Glutamatergic neuron (in vitro differentiated cells): Measurements from ENCODE around the gene COX4I1. TPM values are rescaled to one million over a fixed set of nuclear protein-coding genes. Genes with fewer than 3 reads are reported as not detected.

Experiments used
- DNase-seq: peaks from one replicate; pipeline ENCODE4 v3.0.0; 2022
- H3K27ac Mint-ChIP-seq: one replicate; pipeline ENCODE4 v1.8.0; 2020; ENCODE audit warnings: mild to moderate bottlenecking, mixed read lengths, inconsistent platforms; ENCODE audit not compliant: unreplicated experiment
- H3K27me3 Mint-ChIP-seq: one replicate; pipeline ENCODE4 v1.8.0; 2020; ENCODE audit warnings: mild to moderate bottlenecking, moderate library complexity, mixed read lengths, inconsistent platforms; ENCODE audit not compliant: unreplicated experiment
- H3K36me3 Mint-ChIP-seq: one replicate; pipeline ENCODE4 v1.8.0; 2020; ENCODE audit warnings: mild to moderate bottlenecking, mixed read lengths, inconsistent platforms; ENCODE audit not compliant: unreplicated experiment
- H3K4me1 Mint-ChIP-seq: one replicate; pipeline ENCODE4 v1.8.0; 2020; ENCODE audit warnings: mild to moderate bottlenecking, low read depth, mixed read lengths, inconsistent platforms; ENCODE audit not compliant: unreplicated experiment
- H3K4me3 Mint-ChIP-seq: one replicate; pipeline ENCODE4 v1.8.0; 2020; ENCODE audit warnings: mild to moderate bottlenecking, mixed read lengths, inconsistent platforms; ENCODE audit not compliant: unreplicated experiment
- H3K9me3 Mint-ChIP-seq: one replicate; pipeline ENCODE4 v1.8.0; 2020; ENCODE audit warnings: mild to moderate bottlenecking, moderate library complexity, mixed read lengths, inconsistent platforms; ENCODE audit not compliant: unreplicated experiment
- CTCF ChIP-seq: fragments of 200-600 bp; sonication (generic); IDR thresholded peaks from one replicate; pipeline ENCODE4 v1.5.0; 2021; ENCODE audit not compliant: partially characterized antibody, unreplicated experiment
- long read RNA-seq: library from polyadenylated mRNA; unstranded; transcript quantifications from one replicate; pipeline ENCODE4 v2.0.0, GENCODE V29; 2020; ENCODE audit not compliant: unreplicated experiment
- total RNA-seq: library from RNA; stranded (reverse); fragmentation: NEBNext Ultra II Directional; extraction: Animal tissue kit (Norgen Biotek cat#: 25700); gene quantifications from one replicate; pipeline ENCODE4 v1.2.1, GENCODE V29; 2021; ENCODE audit not compliant: unreplicated experiment

The COX4I1 gene
- total RNA-seq: 544 TPM
- long read RNA-seq, transcript COX4I1-203 (5 exons, 873 nt): minor isoform, 8 of 705 reads
- long read RNA-seq, transcript COX4I1-201 (5 exons, 708 nt): major isoform, 587 of 705 reads
- long read RNA-seq, transcript COX4I1-215 (3 exons, 2,271 nt): minor isoform, 19 of 705 reads
- long read RNA-seq, partial matches to known transcripts: 59 of 705 reads
- long read RNA-seq, other reads (novel, unspliced or antisense): 19 of 705 reads

- DNase-seq: peak; percentile 96
- Mint-ChIP-seq H3K4me1 (peaks cover 19% of the 10 kb centered on the region), H3K27ac (peak within 1 kb of the TSS; percentile 94), H3K27me3 (peaks cover 10% of the 10 kb centered on the region), H3K4me3 (peak within 1 kb of the TSS; percentile 95), H3K36me3 (peaks cover 10% of the 10 kb centered on the region), H3K9me3 (peaks cover 8% of the 10 kb centered on the region)
- TF ChIP-seq CTCF: no peak
Observed at GRCh38 chr16:85799497-85800320, at the start of gene COX4I1, which contains the start of gene EMC8. Gene COX4I1 (plus strand): TSS chr16:85799695. CDS start chr16:85801206, 1,511 bp downstream. Gene EMC8 (minus strand): TSS chr16:85799544. CDS start chr16:85799295, 249 bp downstream.

DNA sequence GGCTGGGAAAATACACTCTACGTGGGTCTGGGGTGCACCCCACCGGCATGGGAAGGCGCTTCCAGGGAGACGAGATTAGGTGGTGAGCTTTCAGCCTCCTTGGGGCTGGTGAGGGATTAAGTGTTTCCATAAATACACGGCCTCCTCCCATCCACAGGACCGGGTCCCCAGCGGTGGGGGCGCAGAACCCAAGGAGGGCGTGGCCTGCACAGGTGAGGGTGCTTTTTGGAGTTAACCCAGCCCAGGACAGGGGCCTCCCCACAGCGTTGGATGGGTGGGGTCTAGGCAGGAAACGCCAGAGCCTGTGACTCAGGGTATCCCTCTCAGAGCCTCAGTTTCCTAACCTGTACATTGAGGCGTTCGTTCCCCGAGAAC, 49.7 kb upstream of the COX4I1 start:
- no peak for TF ChIP-seq CTCF
- H3K27ac Mint-ChIP-seq: no peak overlapping the region
- H3K27me3 Mint-ChIP-seq: peaks cover 1% of the 10 kb centered on the region
- peaks cover 11% of the 10 kb centered on the region for H3K4me1 Mint-ChIP-seq
- H3K36me3 Mint-ChIP-seq: no peaks in the 10 kb centered on the region
- H3K9me3 Mint-ChIP-seq: no peaks in the 10 kb centered on the region
- DNase-seq: no peak
- peak overlapping the region; percentile 93 for H3K4me3 Mint-ChIP-seq

GRCh38 chr16:85750146-85750826, 49.2 kb upstream of the COX4I1 start:
- Mint-ChIP-seq H3K9me3 (no peaks in the 10 kb centered on the region), H3K27ac (peak overlapping the region; percentile 48), H3K36me3 (no peaks in the 10 kb centered on the region), H3K27me3 (peaks cover 1% of the 10 kb centered on the region), H3K4me1 (peaks cover 11% of the 10 kb centered on the region), H3K4me3 (peak overlapping the region; percentile 93)
- no peak for TF ChIP-seq CTCF
- DNase-seq: peak; percentile 74

DNA sequence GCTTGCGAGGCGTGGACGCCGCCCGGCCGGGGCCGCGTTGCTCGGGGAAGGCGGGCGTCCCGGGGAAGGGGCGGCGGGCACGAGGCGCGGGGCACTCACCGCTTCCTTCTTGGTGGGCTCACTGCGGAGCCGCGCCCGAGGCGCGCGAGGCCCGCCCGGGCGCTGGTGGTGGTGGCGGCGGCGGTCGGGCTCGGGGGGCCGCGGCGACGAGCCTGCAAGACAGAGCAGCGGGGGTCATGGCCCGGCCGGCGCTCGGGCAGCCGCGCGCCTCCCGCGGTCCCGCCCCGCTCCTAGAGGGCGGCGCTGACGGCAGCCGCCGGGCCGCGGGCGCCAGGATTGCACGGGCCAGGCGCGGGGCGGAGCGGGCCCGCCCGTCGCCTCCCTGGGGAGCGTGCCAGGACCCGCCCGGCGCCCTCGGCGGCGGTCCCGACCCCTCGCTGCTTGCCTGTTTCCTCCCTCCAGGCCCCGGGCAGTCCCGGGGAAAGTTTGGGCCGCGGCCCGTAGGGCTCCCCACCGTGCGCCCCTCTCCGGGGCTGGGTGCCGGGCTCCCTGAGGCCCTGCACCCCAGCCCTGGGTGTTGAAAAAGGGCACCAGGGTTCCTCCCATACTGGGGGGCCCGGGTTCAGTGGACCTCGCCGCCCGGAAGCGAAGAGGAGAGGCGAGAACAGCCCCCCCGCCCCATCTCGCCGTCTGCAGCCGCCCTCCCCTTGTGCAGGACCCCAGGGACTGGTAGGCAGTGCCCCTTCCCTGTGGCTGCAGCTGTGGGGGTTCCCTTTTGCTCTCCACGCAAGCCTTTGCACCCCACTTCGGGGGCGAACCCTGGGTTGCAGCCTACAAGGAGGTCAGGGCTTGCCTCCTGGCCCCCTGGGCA, 48.4 kb upstream of the COX4I1 start, which contains the start of gene C16orf74:
TSS of gene C16orf74 (minus strand) at position 270 of the 871 bp plus-strand sequence. CDS start 15,879 bp downstream, outside the sequence.
- H3K4me3 Mint-ChIP-seq: peak within 1 kb of the TSS; percentile 93
- H3K27ac Mint-ChIP-seq: peak within 1 kb of the TSS; percentile 48
- peaks cover 11% of the 10 kb centered on the region for H3K4me1 Mint-ChIP-seq
- no peaks in the 10 kb centered on the region for H3K9me3 Mint-ChIP-seq
- H3K27me3 Mint-ChIP-seq: peaks cover 1% of the 10 kb centered on the region
- DNase-seq: peak; percentile 55
- no peaks in the 10 kb centered on the region for H3K36me3 Mint-ChIP-seq
- no peak for TF ChIP-seq CTCF
